GM23338 (cell line): ENCODE results near the gene STK32C.

Source experiments
- CTCF ChIP-seq, 2 experiments: fragments of 200-600 bp in 1 of 2; sonication (generic) in 1 of 2; conservative IDR thresholded peaks; 2 replicates each; pipeline versions ENCODE4 v1.5.1 to v1.6.1; 2016 to 2017; ENCODE audit warnings: antibody characterized with exemption in 2 of 2, low read depth in 2 of 2, mild to moderate bottlenecking in 2 of 2, moderate library complexity in 1 of 2
- ETS1 ChIP-seq: IDR thresholded peaks from 2 replicates; pipeline ENCODE4 v1.6.1; 2016; ENCODE audit warnings: antibody characterized with exemption
- EZH2 ChIP-seq: fragments of 200-600 bp; sonication (generic); IDR thresholded peaks from one replicate; pipeline ENCODE4 v1.8.0; 2017; ENCODE audit warnings: antibody characterized with exemption, mild to moderate bottlenecking, low read depth; ENCODE audit not compliant: unreplicated experiment
- NANOG ChIP-seq: IDR thresholded peaks from 2 replicates; pipeline ENCODE4 v1.6.1; 2016; ENCODE audit warnings: antibody characterized with exemption, borderline replicate concordance
- POLR2AphosphoS5 ChIP-seq: IDR thresholded peaks from 2 replicates; pipeline ENCODE4 v1.6.1; 2016; ENCODE audit warnings: antibody characterized with exemption, low read depth

- no peak for TF ChIP-seq EZH2
- TF ChIP-seq CTCF (conservative IDR thresholded peaks at IDR 0.05; ENCODE audit: low read depth in 2 of 2): no peak
- TF ChIP-seq NANOG: no peak
- no peak for TF ChIP-seq POLR2AphosphoS5
- no peak for TF ChIP-seq ETS1
These were observed 25.7 kb downstream of the STK32C start for GRCh38 chr10:132281915-132282666.
